A549 treated with dexamethasone at 1 μM for 4 hours (cell line): ENCODE results near the gene PPP1CA. TPM values are rescaled to one million over a fixed set of nuclear protein-coding genes. Genes with fewer than 3 reads are reported as not detected.

Experiments used
- total RNA-seq: library from RNA; stranded (reverse); fragments of 200-300 nt; extraction: Qiagen RNA extraction; gene quantifications from 5 replicates; pipeline ENCODE4 v1.2.3, GENCODE V29; 2022

The PPP1CA gene
- 264 to 298 TPM (median 276 TPM) in 5 replicates for total RNA-seq

GRCh38 chr11:67401495-67402191 lies at the start of gene PPP1CA:
Gene PPP1CA (minus strand): TSS chr11:67401858. CDS start chr11:67401782, 76 bp downstream.

GRCh38 chr11:67437082-67437808 lies 35.6 kb upstream of the PPP1CA start, which contains the start of gene PTPRCAP:
Gene PTPRCAP (minus strand): TSS chr11:67437682. CDS start chr11:67437619, 63 bp downstream.

GRCh38 chr11:67428052-67429001 lies 26.7 kb upstream of the PPP1CA start, which contains the start of gene RPS6KB2:
Gene RPS6KB2 (plus strand): TSS chr11:67428494. CDS start chr11:67428546, 52 bp downstream.

GRCh38 chr11:67415501-67416304 lies 14.0 kb upstream of the PPP1CA start, which contains the start of gene CARNS1:
Gene CARNS1 (plus strand): TSS chr11:67415678. CDS start chr11:67416200, 522 bp downstream.

GRCh38 chr11:67391304-67392182 lies 10.1 kb downstream of the PPP1CA start, which contains the start of gene RAD9A:
Gene RAD9A (plus strand): TSS chr11:67391986. CDS start chr11:67392045, 59 bp downstream.

GRCh38 chr11:67372993-67373647 lies 28.5 kb downstream of the PPP1CA start, which contains the start of gene CLCF1:
Gene CLCF1 (minus strand): TSS chr11:67373598. CDS start chr11:67373539, 59 bp downstream.

GRCh38 chr11:67353317-67354074 lies 48.2 kb downstream of the PPP1CA start, which contains the start of gene POLD4:
Gene POLD4 (minus strand): TSS chr11:67353546. CDS start chr11:67353399, 147 bp downstream.

Other genes starting within 250 kb of the PPP1CA start
- 21.3 to 34.9 TPM (median 32.5 TPM) in 5 replicates for gene GRK2, start 135.4 kb downstream of the PPP1CA start, total RNA-seq
- 13.3 to 25.0 TPM (median 22.5 TPM) in 5 replicates for gene ANKRD13D, start 112.6 kb downstream of the PPP1CA start, total RNA-seq
- gene SSH3, start 98.3 kb downstream of the PPP1CA start, total RNA-seq, result 16.4 to 20.9 TPM (median 18.4 TPM) in 5 replicates
- 172 to 195 TPM (median 183 TPM) in 5 replicates for gene POLD4, start 48.3 kb downstream of the PPP1CA start, total RNA-seq
- gene CLCF1, start 28.3 kb downstream of the PPP1CA start, total RNA-seq, result 28.8 to 36.7 TPM (median 32.5 TPM) in 5 replicates
- 17.4 to 25.4 TPM (median 23.1 TPM) in 5 replicates for gene RAD9A, start 9.9 kb downstream of the PPP1CA start, total RNA-seq
- 0.07 to 0.22 TPM (median 0.12 TPM) in 4 of 5 replicates, not detected in the other for gene TBC1D10C, start 2.2 kb upstream of the PPP1CA start, total RNA-seq
- gene CARNS1, start 13.8 kb upstream of the PPP1CA start, total RNA-seq, result 0.03 to 0.16 TPM (median 0.11 TPM) in 5 replicates
- gene RPS6KB2, start 26.6 kb upstream of the PPP1CA start, total RNA-seq, result 37.3 to 50.0 TPM (median 48.8 TPM) in 5 replicates
- 0.18 to 0.39 TPM (median 0.28 TPM) in 5 replicates for gene PTPRCAP, start 35.8 kb upstream of the PPP1CA start, total RNA-seq
- gene CORO1B, start 41.6 kb upstream of the PPP1CA start, total RNA-seq, result 42.1 to 61.9 TPM (median 59.9 TPM) in 5 replicates
- 0.07 TPM in 1 of 5 replicates, not detected in the others for gene GPR152, start 50.9 kb upstream of the PPP1CA start, total RNA-seq
- not detected in 5 replicates for gene CABP4, start 53.5 kb upstream of the PPP1CA start, total RNA-seq
- gene TMEM134, start 67.4 kb upstream of the PPP1CA start, total RNA-seq, result 37.1 to 67.8 TPM (median 58.9 TPM) in 5 replicates
- 40.6 to 43.2 TPM (median 43.0 TPM) in 5 replicates for gene AIP, start 81.2 kb upstream of the PPP1CA start, total RNA-seq
- 21.8 to 40.9 TPM (median 38.0 TPM) in 5 replicates for gene PITPNM1, start 103.5 kb upstream of the PPP1CA start, total RNA-seq
- gene CDK2AP2, start 106.3 kb upstream of the PPP1CA start, total RNA-seq, result 57.8 to 84.5 TPM (median 82.5 TPM) in 5 replicates
- gene CABP2, start 121.6 kb upstream of the PPP1CA start, total RNA-seq, result not detected in 5 replicates
- 1,418 to 1,585 TPM (median 1,568 TPM) in 5 replicates for gene GSTP1, start 182.0 kb upstream of the PPP1CA start, total RNA-seq
- gene NDUFV1, start 205.1 kb upstream of the PPP1CA start, total RNA-seq, result 130 to 145 TPM (median 142 TPM) in 5 replicates
- 8.5 to 12.6 TPM (median 11.3 TPM) in 5 replicates for gene NUDT8, start 228.1 kb upstream of the PPP1CA start, total RNA-seq
- not detected in 5 replicates for gene TBX10, start 237.9 kb upstream of the PPP1CA start, total RNA-seq
- 0.89 to 1.7 TPM (median 1.1 TPM) in 5 replicates for gene ACY3, start 248.9 kb upstream of the PPP1CA start, total RNA-seq